Upper lobe of left lung (tissue), 6 donors: Measurements from ENCODE around the gene APLP1. TPM values are rescaled to one million over a fixed set of nuclear protein-coding genes. Genes with fewer than 3 reads are reported as not detected.

Experiments
- ATAC-seq, 2 donors: fragments of 200-7000 bp; cut with Tn5 transposase; one replicate each; pipeline ENCODE4 v1.9.1; 2022; ENCODE audit warnings: mild to moderate bottlenecking in 2 of 2, moderate library complexity in 2 of 2; ENCODE audit not compliant: low FRiP score in 2 of 2
- DNase-seq, 2 donors: peaks; one replicate each; pipeline ENCODE4 v3.0.0-alpha.2; 2019 to 2020
- H3K27ac ChIP-seq, 4 donors: fragments of 200-600 bp; sonication (generic); one replicate each; pipeline ENCODE4 v1.5.1; 2016 to 2019
- H3K27me3 ChIP-seq, 4 donors: fragments of 200-600 bp; sonication (generic); one replicate each; pipeline ENCODE4 v1.5.1; 2017 to 2019
- H3K36me3 ChIP-seq, 4 donors: fragments of 200-600 bp; sonication (generic); one replicate each; pipeline ENCODE4 v1.5.1; 2016 to 2019
- H3K4me1 ChIP-seq, 4 donors: fragments of 200-600 bp; sonication (generic); one replicate each; pipeline ENCODE4 v1.5.1; 2018 to 2019
- H3K4me3 ChIP-seq, 4 donors: fragments of 200-600 bp; sonication (generic); one replicate each; pipeline ENCODE4 v1.5.1; 2017 to 2019; ENCODE audit warnings: mild to moderate bottlenecking in 2 of 4, moderate library complexity in 1 of 4
- H3K9me3 ChIP-seq, 4 donors: fragments of 200-600 bp; sonication (generic); one replicate each; pipeline ENCODE4 v1.5.1; 2018 to 2019
- EP300 ChIP-seq, 4 donors: sonication (generic); formaldehyde crosslinking; IDR thresholded peaks; one replicate each; pipeline ENCODE4 v1.5.1; 2017; ENCODE audit warnings: antibody characterized with exemption in 4 of 4, control low read depth in 2 of 4
- POLR2A ChIP-seq, 4 donors: fragments of 450-650 bp; IDR thresholded peaks; one replicate each; pipeline ENCODE4 v1.5.1; 2016 to 2017; ENCODE audit warnings: antibody characterized with exemption in 4 of 4, mild to moderate bottlenecking in 2 of 4
- POLR2AphosphoS5 ChIP-seq, 2 donors: sonication (generic); formaldehyde crosslinking; IDR thresholded peaks; one replicate each; pipeline ENCODE4 v1.5.1; 2017; ENCODE audit warnings: antibody characterized with exemption in 2 of 2
- WGBS, 2 donors: methylation state at CpG; one replicate each; pipeline ENCODE4 v1.1.5; 2017 to 2018; 5-methylcytosine and 5-hydroxymethylcytosine counted together
- total RNA-seq, 6 donors: library from RNA; depleted of rRNA in 4 of 6; stranded (reverse); fragments of >200 nt in 4 of 6; gene quantifications; one replicate each; pipeline versions ENCODE4 v1.1.0 to v1.2.1, GENCODE V29; 2016 to 2021
- TF ChIP-seq, protein P1 (sequence below), 6 experiments: fragments of 450-650 bp in 4 of 6; fragments of 200-600 bp in 2 of 6; sonication (generic) in 2 of 6; IDR thresholded peaks; one replicate each; pipeline ENCODE4 v1.5.1; 2016 to 2019; ENCODE audit warnings: antibody characterized with exemption in 6 of 6
- donor health status: DM: no; HTN: no; CAD: no; lungs with moderate emphysema.
- donor health status: DM: no; HTN: yes; CAD: no; lungs with severe emphysema.

The APLP1 gene
- total RNA-seq, 6 donors from 2014 or later, result 1.5 to 22.8 (median 5.2) TPM; not detected in 1

DNA sequence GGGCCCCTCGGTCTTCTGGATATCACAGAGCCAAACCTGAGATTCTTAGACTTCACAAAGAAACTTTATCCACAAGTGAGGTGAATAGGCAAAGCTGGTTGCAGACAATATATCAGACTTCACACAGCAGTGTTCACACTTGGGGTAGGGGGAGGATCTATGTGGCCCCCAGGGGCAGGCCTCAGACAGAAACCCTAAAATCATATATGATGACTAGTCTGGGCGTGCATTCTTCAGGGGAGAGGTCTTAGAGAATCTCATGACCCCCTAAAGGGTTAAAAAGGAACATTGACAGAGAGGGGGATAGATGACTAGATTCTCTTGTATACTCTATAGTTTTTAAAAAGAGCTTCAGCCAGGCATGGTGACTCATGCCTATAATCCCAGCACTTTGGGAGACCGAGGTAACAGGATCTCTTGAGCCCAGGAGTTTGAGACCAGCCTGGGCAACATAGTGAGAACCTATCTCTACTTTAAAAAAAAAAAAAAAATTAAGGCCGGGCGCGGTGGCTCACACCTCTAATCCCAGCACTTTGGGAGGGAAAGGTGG lies 36.9 kb downstream of the APLP1 start:
- H3K27ac ChIP-seq, result peak overlapping the region; percentile 50 to 93 (median 87)
- ATAC-seq, result no peak

DNA sequence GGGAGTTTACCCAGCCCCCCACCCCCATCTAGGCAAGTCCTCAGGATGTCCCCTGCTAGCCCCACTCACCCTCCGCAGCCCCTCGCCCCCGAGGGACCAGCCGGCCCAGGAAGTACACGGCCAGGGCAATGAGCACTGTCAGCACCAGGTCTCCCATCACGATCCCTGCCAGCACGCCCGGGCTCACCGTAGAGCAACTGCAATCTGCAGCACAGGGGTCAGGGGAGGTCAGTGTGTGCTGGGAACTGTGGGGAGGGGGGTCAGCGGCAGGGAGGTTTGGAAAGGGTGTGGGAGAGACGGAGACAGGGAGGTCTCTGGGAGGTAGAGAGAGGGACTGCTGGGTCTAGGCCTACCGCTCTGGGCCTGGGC lies 39.0 kb downstream of the APLP1 start:
- WGBS, 2 donors, result 47 to 52% methylated on average over 6 to 12 of the region's 12 CpGs

More for the DNA sequence above, 36.9 kb downstream of the APLP1 start:
- TF ChIP-seq, protein P1, sequence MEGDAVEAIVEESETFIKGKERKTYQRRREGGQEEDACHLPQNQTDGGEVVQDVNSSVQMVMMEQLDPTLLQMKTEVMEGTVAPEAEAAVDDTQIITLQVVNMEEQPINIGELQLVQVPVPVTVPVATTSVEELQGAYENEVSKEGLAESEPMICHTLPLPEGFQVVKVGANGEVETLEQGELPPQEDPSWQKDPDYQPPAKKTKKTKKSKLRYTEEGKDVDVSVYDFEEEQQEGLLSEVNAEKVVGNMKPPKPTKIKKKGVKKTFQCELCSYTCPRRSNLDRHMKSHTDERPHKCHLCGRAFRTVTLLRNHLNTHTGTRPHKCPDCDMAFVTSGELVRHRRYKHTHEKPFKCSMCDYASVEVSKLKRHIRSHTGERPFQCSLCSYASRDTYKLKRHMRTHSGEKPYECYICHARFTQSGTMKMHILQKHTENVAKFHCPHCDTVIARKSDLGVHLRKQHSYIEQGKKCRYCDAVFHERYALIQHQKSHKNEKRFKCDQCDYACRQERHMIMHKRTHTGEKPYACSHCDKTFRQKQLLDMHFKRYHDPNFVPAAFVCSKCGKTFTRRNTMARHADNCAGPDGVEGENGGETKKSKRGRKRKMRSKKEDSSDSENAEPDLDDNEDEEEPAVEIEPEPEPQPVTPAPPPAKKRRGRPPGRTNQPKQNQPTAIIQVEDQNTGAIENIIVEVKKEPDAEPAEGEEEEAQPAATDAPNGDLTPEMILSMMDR (IDR thresholded peaks at IDR 0.05), result no peak
- 69 to 75% methylated on average over 6 of the region's 6 CpGs for WGBS, 2 donors
- no peak overlapping the region for H3K4me3 ChIP-seq
- no peaks in the 10 kb centered on the region for H3K9me3 ChIP-seq
- no peak for DNase-seq
- H3K27me3 ChIP-seq, result no peaks in the 10 kb centered on the region
- H3K36me3 ChIP-seq, result no peaks in the 10 kb centered on the region
- H3K4me1 ChIP-seq, result peaks cover 16 to 40% (median 30%) of the 10 kb centered on the region in 4 donors

DNA sequence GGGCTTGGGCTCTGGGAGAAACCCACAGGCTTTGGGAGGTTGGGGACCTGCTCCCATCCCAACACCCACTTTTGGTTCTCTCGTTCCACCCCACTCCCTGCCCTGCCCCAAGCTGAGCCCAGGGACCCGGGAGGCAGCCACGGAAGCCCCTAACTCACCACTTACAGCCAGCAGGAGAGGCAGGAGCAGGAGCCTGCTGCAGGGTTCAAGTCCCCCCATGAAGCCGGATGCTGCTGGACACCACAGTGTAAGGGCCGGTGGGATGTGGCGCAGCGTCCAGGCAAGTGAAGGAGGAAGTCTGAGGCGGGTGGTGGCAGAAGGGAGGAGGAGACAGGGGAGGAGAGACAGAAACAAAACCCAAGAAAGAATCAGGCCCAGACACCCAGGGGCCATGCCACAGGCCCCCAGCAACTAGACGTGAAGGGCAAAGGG lies 39.7 kb downstream of the APLP1 start, which contains the start of gene TYROBP:
TSS of gene TYROBP (minus strand) at position 286 of the 432 bp plus-strand sequence. CDS start at position 219, 67 bp downstream.
- H3K27me3 ChIP-seq, result no peaks in the 10 kb centered on the region
- WGBS, 2 donors, result 36 to 63% methylated on average over 9 of the region's 9 CpGs
- ATAC-seq, result peak in 1 of 2 donors; percentile 65
- no peaks in the 10 kb centered on the region for H3K9me3 ChIP-seq
- TF ChIP-seq POLR2A (IDR thresholded peaks at IDR 0.05), result peak in 3 of 4 donors; percentile 25 to 83 (median 46)
- TF ChIP-seq, protein P1 (IDR thresholded peaks at IDR 0.05), result no peak
- TF ChIP-seq POLR2AphosphoS5 (IDR thresholded peaks at IDR 0.05), result peak; percentile 42 to 71
- H3K27ac ChIP-seq, result peak within 1 kb of the TSS; percentile 82 to 93 (median 88)
- H3K4me1 ChIP-seq, result peaks cover 9 to 27% (median 19%) of the 10 kb centered on the region in 4 donors
- H3K36me3 ChIP-seq, result no peaks in the 10 kb centered on the region
- H3K4me3 ChIP-seq, result peak within 1 kb of the TSS in 3 of 4 donors; percentile 25 to 45 (median 39)
- peak; percentile 54 to 64 for DNase-seq

More for the DNA sequence above, 39.0 kb downstream of the APLP1 start:
- peak overlapping the region; percentile 82 to 93 (median 88) for H3K27ac ChIP-seq
- DNase-seq (peak in 1 of 2 donors; percentile 70), ATAC-seq (no peak)
- TF ChIP-seq EP300 (IDR thresholded peaks at IDR 0.05) (no peak), POLR2AphosphoS5 (IDR thresholded peaks at IDR 0.05) (no peak), POLR2A (IDR thresholded peaks at IDR 0.05) (no peak)
- TF ChIP-seq, protein P1 (IDR thresholded peaks at IDR 0.05), result no peak
- peaks cover 9 to 29% (median 21%) of the 10 kb centered on the region in 4 donors for H3K4me1 ChIP-seq
- no peaks in the 10 kb centered on the region for H3K9me3 ChIP-seq
- no peaks in the 10 kb centered on the region for H3K27me3 ChIP-seq
- H3K4me3 ChIP-seq, result peak overlapping the region in 3 of 4 donors; percentile 25 to 45 (median 39)
- no peaks in the 10 kb centered on the region for H3K36me3 ChIP-seq

DNA sequence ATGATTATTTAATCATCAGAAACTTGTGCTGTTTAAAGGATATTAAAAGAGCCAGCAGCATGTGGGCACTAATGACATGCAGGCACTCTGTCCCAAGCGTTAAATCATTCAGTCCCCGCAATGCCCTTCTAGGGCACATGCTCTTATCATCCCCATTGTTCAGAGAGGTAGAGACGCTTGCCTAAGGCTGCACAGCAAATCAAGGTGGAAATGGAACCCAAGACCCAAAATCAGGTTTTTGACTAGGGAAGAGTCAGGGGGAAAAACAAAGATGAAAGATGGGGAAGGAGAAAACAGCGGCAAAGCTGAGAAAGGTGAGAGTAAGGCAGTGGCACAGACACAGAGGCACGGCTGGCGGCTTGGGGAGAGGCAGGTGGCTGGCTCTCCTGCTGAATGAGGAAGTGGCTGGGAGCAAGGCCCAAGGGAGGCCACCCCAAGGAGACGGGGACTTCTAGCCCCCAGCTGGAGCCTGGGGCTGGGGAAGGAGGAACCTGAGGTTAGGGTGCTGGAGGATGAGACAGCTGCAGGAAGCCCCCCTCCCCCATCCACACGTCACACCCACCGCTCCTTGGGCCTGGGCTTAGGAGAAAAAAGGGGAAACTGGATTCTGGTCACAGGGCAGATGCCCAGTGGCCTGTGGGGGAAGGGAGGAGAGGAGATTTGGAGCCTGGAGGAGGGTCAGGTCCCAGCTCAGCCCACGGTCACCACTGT lies 40.8 kb downstream of the APLP1 start:
- TF ChIP-seq, protein P1 (IDR thresholded peaks at IDR 0.05), result no peak
- TF ChIP-seq POLR2AphosphoS5 (IDR thresholded peaks at IDR 0.05) (peak; percentile 74 to 77), EP300 (IDR thresholded peaks at IDR 0.05) (peak in 2 of 4 donors; percentile 53 to 61), POLR2A (IDR thresholded peaks at IDR 0.05) (peak in 1 of 4 donors; percentile 77)
- ATAC-seq (peak; percentile 90 to 91), DNase-seq (peak; percentile 48 to 90)
- H3K36me3 ChIP-seq, result no peaks in the 10 kb centered on the region
- WGBS, 2 donors, result 55 to 61% methylated on average over 9 to 10 of the region's 10 CpGs
- no peaks in the 10 kb centered on the region for H3K9me3 ChIP-seq
- peaks cover 0 to 16% (median 10%) of the 10 kb centered on the region in 4 donors for H3K4me1 ChIP-seq
- H3K4me3 ChIP-seq, result peak overlapping the region in 1 of 4 donors; percentile 45
- no peaks in the 10 kb centered on the region for H3K27me3 ChIP-seq
- H3K27ac ChIP-seq, result peak overlapping the region; percentile 82 to 93 (median 88)
